NCI-H2196 treated with DMSO at 0.1 percent for 48 hours (cell line): ENCODE measurements around the gene AARS2.

Experiments
- DNase-seq: peaks from one replicate; lab custom pipeline; 2025; ENCODE audit not compliant: unreplicated experiment; lab: John Stamatoyannopoulos, UW

The AARS2 gene

GRCh38 chr6:44250067-44250717 is 63.0 kb downstream of the AARS2 start:
- DNase-seq, result no peak
